HG02588 (cell line): ENCODE measurements around the gene SLC13A4.
"Not testable (repeated sequence)": the region's sequence is repeated elsewhere in the genome, so short reads cannot be mapped to it uniquely, and the experiment has no call there.

Source experiments
- ATAC-seq: cut with Tn5 transposase; IDR thresholded peaks from one replicate; pipeline ENCODE4 v1.9.1; 2021; ENCODE audit warnings: mild to moderate bottlenecking, moderate library complexity; ENCODE audit not compliant: unreplicated experiment

Gene SLC13A4

GRCh38 chr7:135666846-135667245, 61.1 kb downstream of the SLC13A4 start:
- ATAC-seq = no peak

- no peak for ATAC-seq
Observed at GRCh38 chr7:135666156-135666555, 61.8 kb downstream of the SLC13A4 start.

GRCh38 chr7:135665042-135665441, 62.9 kb downstream of the SLC13A4 start:
- ATAC-seq = no peak

- no peak for ATAC-seq
Observed at GRCh38 chr7:135664046-135664589, 63.9 kb downstream of the SLC13A4 start.

GRCh38 chr7:135662373-135663114, 65.4 kb downstream of the SLC13A4 start, which contains the start of gene STMP1:
Gene STMP1, plus strand, starts transcription at chr7:135662514.
- peak; percentile 97 for ATAC-seq

- no peak for ATAC-seq
Observed at GRCh38 chr7:135662123-135662372, 65.9 kb downstream of the SLC13A4 start.

GRCh38 chr7:135661311-135662122, 66.5 kb downstream of the SLC13A4 start:
- ATAC-seq = no peak

GRCh38 chr7:135659159-135659846, 68.7 kb downstream of the SLC13A4 start:
- no peak for ATAC-seq

- ATAC-seq = no peak
Observed at GRCh38 chr7:135658564-135658963, 69.4 kb downstream of the SLC13A4 start.

- ATAC-seq = no peak
Observed at GRCh38 chr7:135653340-135654080, 74.5 kb downstream of the SLC13A4 start.

- no peak for ATAC-seq
Observed at GRCh38 chr7:135650831-135651573, 77.0 kb downstream of the SLC13A4 start.

- ATAC-seq = no peak
Observed at GRCh38 chr7:135648235-135648634, 79.8 kb downstream of the SLC13A4 start.

- no peak for ATAC-seq
Observed at GRCh38 chr7:135647755-135648154, 80.2 kb downstream of the SLC13A4 start.

- no peak for ATAC-seq
Observed at GRCh38 chr7:135645296-135645904, 82.6 kb downstream of the SLC13A4 start.

- no peak for ATAC-seq
Observed at GRCh38 chr7:135644729-135645128, 83.3 kb downstream of the SLC13A4 start.

GRCh38 chr7:135644154-135644553, 83.8 kb downstream of the SLC13A4 start:
- no peak for ATAC-seq

GRCh38 chr7:135639690-135640089, 88.3 kb downstream of the SLC13A4 start:
- not testable (repeated sequence) for ATAC-seq

- ATAC-seq = no peak
Observed at GRCh38 chr7:135634191-135634878, 93.7 kb downstream of the SLC13A4 start.
